ENCODE data around the gene ACSL5. TPM values are rescaled to one million over a fixed set of nuclear protein-coding genes. Genes with fewer than 3 reads are reported as not detected.

ACSL5 gene
- total RNA-seq, 2 donors from 2014 or later = 14.5 to 19.7 TPM

- no peak overlapping the region for H3K27ac ChIP-seq
- TF ChIP-seq POLR2A (IDR thresholded peaks at IDR 0.05) (no peak), POLR2AphosphoS5 (IDR thresholded peaks at IDR 0.05) (no peak), CTCF (IDR thresholded peaks at IDR 0.05) (no peak)
- no peak overlapping the region for H3K4me3 ChIP-seq
- H3K4me1 ChIP-seq (replicated peaks) = no peaks in the 10 kb centered on the region
- 80% methylated on average over 6 of the region's 6 CpGs for WGBS
- no peaks in the 10 kb centered on the region for H3K9me3 ChIP-seq
- no peaks in the 10 kb centered on the region for H3K27me3 ChIP-seq (replicated peaks; ENCODE audit: insufficient read depth)
- no peaks in the 10 kb centered on the region for H3K36me3 ChIP-seq
- intact Hi-C loops (cut with DNase I) = no loop called here
- DNase-seq (ENCODE audit: low spot score) = no peak
Observed at GRCh38 chr10:112344261-112344660, 29.7 kb upstream of the ACSL5 start.

GRCh38 chr10:112345202-112345601 lies 28.7 kb upstream of the ACSL5 start:
- Histone ChIP-seq H3K36me3 (no peaks in the 10 kb centered on the region), H3K27me3 (replicated peaks; ENCODE audit: insufficient read depth) (no peaks in the 10 kb centered on the region), H3K4me3 (no peak overlapping the region), H3K9me3 (no peaks in the 10 kb centered on the region), H3K27ac (no peak overlapping the region), H3K4me1 (replicated peaks) (no peaks in the 10 kb centered on the region)
- DNase-seq (ENCODE audit: low spot score) = no peak
- no peak for TF ChIP-seq POLR2A (IDR thresholded peaks at IDR 0.05)
- no peak for TF ChIP-seq POLR2AphosphoS5 (IDR thresholded peaks at IDR 0.05)
- no peak for TF ChIP-seq CTCF (IDR thresholded peaks at IDR 0.05)
- intact Hi-C loops (cut with DNase I) = no loop called here
- 54% methylated on average over 3 of the region's 3 CpGs for WGBS

GRCh38 chr10:112345743-112346142 lies 28.2 kb upstream of the ACSL5 start:
- Histone ChIP-seq H3K27ac (no peak overlapping the region), H3K4me1 (replicated peaks) (no peaks in the 10 kb centered on the region), H3K9me3 (no peaks in the 10 kb centered on the region), H3K27me3 (replicated peaks; ENCODE audit: insufficient read depth) (no peaks in the 10 kb centered on the region), H3K36me3 (no peaks in the 10 kb centered on the region), H3K4me3 (no peak overlapping the region)
- 92% methylated on average over 9 of the region's 9 CpGs for WGBS
- DNase-seq (ENCODE audit: low spot score) = no peak
- TF ChIP-seq CTCF (IDR thresholded peaks at IDR 0.05) = no peak
- TF ChIP-seq POLR2AphosphoS5 (IDR thresholded peaks at IDR 0.05) = no peak
- TF ChIP-seq POLR2A (IDR thresholded peaks at IDR 0.05) = no peak
- intact Hi-C loops (cut with DNase I) = no loop called here

- Histone ChIP-seq H3K27me3 (replicated peaks; ENCODE audit: insufficient read depth) (no peaks in the 10 kb centered on the region), H3K36me3 (no peaks in the 10 kb centered on the region), H3K9me3 (no peaks in the 10 kb centered on the region), H3K27ac (no peak overlapping the region), H3K4me3 (no peak overlapping the region), H3K4me1 (replicated peaks) (no peaks in the 10 kb centered on the region)
- 94% methylated on average over 5 of the region's 5 CpGs for WGBS
- intact Hi-C loops (cut with DNase I) = no loop called here
- DNase-seq (ENCODE audit: low spot score) = no peak
- TF ChIP-seq CTCF (IDR thresholded peaks at IDR 0.05) (no peak), POLR2A (IDR thresholded peaks at IDR 0.05) (no peak), POLR2AphosphoS5 (IDR thresholded peaks at IDR 0.05) (no peak)
Observed at GRCh38 chr10:112346774-112347173, 27.1 kb upstream of the ACSL5 start.

GRCh38 chr10:112347709-112348671 lies 25.9 kb upstream of the ACSL5 start:
- H3K27me3 ChIP-seq (replicated peaks; ENCODE audit: insufficient read depth) = no peaks in the 10 kb centered on the region
- intact Hi-C loops (cut with DNase I) = no loop called here
- no peak overlapping the region for H3K4me3 ChIP-seq
- TF ChIP-seq POLR2AphosphoS5 (IDR thresholded peaks at IDR 0.05) (no peak), CTCF (IDR thresholded peaks at IDR 0.05) (no peak), POLR2A (IDR thresholded peaks at IDR 0.05) (no peak)
- WGBS = 61% methylated on average over 12 of the region's 12 CpGs
- no peaks in the 10 kb centered on the region for H3K9me3 ChIP-seq
- H3K4me1 ChIP-seq (replicated peaks) = no peaks in the 10 kb centered on the region
- no peak for DNase-seq (ENCODE audit: low spot score)
- no peak overlapping the region for H3K27ac ChIP-seq
- H3K36me3 ChIP-seq = no peaks in the 10 kb centered on the region

All from prostate gland (tissue), 2 donors.